HG02943 (cell line): Measurements from ENCODE around the gene LTBR.

Source experiments
- ATAC-seq: cut with Tn5 transposase; IDR thresholded peaks from one replicate; pipeline ENCODE4 v1.9.1; 2021; ENCODE audit warnings: mild to moderate bottlenecking, low read depth, moderate library complexity; ENCODE audit not compliant: unreplicated experiment

The LTBR gene

DNA sequence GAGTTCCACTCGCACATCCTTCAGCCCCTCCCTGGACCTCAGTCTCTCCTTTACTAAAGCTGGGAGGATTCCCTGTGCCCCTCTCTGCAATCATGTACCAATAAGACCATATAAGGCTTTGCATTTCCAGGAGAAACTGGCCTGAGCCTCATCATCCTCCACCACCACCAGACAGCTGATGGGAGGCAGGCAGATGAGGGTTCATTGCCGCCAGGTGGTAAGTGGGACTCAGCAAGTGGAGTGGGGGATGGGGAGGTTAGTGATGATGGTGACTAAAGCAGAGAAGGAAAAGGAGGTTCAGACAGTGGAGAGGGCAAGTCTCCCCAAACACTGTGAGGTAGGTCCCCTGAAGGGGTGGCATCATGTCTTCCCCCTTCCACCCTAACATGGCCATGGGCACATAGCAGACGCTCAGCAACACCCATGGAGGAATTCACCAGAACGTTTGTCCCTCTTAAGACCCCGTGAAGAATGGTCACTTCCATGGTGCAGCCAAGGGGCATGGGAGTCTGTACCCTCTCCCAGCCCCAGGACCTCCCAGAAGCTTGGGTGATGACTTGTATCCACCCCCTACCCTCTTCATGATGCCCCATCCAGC is 37.6 kb upstream of the LTBR start:
- no peak for ATAC-seq

- ATAC-seq = no peak
These were observed 37.0 kb upstream of the LTBR start for GRCh38 chr12:6346942-6347341.

DNA sequence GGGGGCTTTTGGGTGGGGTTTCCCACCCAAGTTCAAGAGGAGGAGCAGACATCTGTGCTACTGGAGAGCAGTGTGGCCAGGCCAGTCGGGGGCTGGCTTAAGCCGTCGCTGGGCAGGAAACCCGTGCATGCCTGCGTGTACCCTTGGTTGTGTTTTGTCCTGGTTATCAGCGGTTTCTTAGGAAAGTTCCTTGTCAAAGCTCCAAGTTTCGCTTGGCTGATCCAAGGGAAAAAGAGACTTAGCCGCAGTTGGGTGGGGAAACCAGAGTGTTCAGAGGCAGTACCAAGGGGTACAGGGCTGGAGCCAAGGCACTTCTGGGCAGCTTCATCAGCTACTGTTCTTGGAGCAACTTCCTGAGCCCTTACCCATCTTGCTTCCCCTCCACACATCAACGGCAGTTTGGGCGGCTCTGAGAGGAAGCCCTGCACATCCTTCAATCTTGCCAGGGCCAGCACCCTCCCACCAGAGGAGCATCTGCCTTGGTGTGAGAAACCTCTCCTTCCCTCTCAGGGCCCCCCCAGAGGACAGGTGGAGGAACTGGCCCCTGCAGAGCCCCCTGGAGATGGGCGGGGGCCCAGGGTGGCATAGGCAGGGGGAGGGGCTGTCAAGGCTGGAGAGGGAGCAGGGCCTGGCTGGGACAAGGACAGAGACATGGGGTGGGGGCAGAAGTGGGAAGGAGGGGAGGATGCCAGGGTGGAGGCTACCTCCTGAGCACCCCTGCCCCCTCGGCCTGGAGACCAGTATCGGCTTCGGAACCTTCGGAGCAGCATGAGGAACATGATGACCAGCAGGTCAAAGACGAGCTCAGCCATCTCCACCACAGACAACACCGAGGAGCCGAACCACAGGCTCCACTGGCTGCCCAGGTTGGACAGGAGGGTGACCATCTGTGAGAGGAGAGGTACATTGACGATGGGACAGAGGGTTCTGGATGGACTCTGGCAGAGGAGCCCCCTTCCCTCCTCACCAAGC is 36.3 kb upstream of the LTBR start:
- ATAC-seq = no peak

DNA sequence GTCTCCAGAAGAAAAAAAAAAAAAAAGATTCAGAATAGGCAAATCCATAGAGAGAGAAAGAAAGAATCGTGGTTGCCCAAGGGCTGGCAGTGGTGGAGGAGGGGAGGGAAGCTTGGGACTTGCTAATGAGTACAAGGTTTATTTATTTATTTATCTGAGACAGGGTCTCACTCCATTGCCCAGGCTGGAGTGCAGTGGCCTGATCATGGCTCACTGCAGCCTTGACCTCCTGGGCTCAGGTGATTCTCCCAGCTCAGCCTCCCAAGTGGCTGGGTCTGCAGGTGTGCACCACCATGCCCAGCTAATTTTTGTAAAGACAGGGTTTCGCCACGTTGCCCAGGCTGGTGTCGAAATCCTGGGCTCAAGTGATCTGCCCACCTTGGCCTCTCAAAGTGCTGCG is 32.3 kb upstream of the LTBR start:
- no peak for ATAC-seq

- no peak for ATAC-seq
These were observed 31.5 kb upstream of the LTBR start for GRCh38 chr12:6352193-6353173.

DNA sequence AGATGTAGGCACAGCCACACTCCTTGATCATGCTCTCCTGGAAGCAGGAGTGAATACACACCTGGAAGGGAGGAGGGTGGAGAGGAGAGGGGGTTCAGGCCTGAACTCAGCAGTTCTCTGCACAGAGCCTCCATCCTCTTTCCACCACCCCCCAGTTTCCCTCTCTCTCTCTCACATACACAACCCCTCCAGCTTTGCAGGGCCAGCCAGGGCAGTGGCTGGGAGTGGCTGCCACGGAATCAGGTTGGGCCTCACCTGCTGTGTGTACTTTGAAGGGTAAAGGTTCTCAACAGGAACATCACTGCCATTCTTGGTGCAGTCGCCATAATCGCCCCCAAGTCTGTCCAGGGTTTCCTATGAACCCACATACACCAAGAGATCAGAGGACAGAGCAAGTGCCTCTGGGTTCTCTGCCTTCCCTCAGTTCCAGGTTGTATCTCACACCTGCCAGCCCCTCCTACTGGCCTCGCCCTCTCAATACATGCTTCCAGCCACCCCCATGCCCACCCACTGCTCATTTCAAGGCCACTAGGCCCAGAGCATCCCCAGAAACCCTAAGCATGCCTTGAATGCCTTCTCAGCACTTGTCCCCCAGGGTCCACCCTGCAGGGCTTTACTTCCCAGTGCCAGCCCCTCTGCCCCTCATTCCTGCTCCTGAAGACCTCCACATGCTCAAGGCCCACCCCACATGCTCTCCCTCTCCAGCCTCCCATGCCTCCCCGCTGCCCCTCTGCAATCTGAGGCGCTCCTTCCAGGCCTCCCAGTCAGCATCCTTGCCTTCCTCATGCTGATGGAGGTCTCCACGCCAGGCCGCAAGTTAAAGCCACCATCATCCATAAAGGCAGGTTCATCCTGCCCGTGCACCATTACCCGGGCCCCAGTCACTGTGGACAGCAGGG is 29.2 kb upstream of the LTBR start:
- ATAC-seq = no peak

- ATAC-seq = no peak
These were observed 28.2 kb upstream of the LTBR start for GRCh38 chr12:6355491-6356373.

DNA sequence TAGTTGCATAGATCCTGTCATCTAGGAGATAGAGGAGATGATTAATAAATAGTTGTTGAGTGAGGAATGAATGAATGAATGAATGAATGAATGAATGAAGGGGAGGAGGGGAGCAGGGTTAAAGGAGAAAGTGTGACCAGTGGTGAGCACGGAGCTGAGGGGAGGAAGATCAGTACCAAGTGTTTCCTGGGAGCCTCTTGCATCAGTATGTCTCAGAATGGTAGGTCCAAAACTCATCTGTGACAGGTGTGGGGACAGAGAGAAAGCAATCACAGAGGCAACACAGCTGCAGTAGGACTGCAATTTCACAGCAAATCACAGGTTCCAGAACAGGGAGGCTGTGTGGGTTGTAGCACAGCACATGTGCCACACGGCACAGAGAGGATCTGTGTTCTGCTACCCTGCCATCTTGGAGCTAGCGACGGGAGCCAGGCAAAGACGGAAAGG is 27.6 kb upstream of the LTBR start:
- no peak for ATAC-seq

- ATAC-seq = no peak
These were observed 25.1 kb upstream of the LTBR start for GRCh38 chr12:6358881-6359280.

- ATAC-seq = no peak
These were observed 23.8 kb upstream of the LTBR start for GRCh38 chr12:6360080-6360571.

DNA sequence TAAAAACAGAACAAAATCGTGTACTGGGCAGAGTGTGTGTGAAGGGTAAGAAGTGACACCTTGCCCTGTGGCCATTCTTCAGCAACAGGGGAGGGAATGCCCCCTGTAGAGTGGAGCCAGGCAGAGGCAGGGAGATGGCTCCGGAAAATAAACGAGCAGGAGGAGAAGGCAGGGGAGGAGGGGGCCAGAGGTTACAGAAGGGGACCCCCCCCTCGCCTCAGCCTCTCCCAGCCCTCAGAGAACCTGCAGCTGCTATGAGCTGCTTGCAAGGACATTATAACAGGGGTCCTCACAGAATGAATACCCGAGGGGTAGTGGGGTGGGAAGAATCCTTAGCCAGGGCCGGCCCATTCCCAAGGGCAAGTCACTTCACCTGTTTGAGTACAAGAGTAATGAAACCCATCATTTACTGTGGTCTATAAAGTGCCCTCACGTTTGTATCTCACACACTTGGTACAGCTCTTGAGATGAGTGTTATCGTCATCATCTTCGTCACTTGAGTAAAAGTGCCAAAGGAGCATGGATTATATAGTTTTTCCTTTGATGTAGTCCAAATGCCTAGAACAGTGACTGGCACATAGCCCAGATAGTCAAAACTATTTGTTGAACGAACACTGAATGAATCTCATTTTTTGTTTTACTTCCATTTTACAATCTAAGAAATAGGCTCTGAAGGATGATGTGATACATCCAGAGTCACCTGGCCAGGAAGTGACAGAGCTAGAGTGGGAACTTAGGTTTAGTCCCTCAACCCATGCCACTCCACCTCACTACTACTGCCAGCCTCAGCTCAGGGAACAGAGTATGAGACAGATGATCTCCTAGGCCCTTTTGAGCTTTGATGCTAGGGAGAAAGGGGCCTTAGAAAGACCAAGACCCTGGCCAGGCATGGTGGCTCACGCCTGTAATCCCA is 23.1 kb upstream of the LTBR start:
- ATAC-seq = no peak

DNA sequence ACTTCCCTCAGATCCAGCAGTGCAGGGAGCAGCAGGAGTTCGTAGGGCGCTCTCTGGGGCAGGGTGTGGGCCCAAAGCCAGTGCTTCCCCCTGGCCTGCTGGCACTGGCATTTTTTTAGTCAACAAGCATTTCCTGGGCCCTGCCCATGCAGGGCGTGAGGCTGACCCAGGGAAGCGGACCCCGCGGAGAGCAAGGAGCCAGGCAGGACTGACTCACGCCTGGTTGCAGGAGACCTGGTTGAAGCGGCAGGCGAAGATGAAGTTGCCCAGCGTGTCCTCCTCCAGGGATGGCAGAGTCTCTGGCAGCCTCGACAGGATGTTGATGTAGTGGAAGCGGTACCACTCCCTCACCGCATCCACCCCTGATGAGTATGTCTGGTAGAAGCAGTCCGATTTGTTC is 22.1 kb upstream of the LTBR start:
- no peak for ATAC-seq

GRCh38 chr12:6362403-6362802 is 21.6 kb upstream of the LTBR start:
- no peak for ATAC-seq

DNA sequence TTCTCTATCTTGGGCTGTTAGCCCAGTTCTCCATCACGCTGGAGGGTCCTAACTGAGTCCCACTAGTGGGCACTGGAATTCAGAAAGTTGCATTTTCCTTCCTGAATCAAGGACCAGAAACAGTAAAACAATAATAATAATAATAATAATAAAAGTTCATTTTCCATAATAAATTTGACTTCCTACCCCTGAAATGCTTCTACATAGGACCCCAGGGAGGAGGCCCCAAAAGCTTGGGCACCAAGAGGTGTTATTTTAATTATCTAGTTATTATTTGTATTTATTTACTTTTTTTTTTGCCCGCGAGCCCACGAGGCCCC is 21.0 kb upstream of the LTBR start:
- ATAC-seq = no peak

DNA sequence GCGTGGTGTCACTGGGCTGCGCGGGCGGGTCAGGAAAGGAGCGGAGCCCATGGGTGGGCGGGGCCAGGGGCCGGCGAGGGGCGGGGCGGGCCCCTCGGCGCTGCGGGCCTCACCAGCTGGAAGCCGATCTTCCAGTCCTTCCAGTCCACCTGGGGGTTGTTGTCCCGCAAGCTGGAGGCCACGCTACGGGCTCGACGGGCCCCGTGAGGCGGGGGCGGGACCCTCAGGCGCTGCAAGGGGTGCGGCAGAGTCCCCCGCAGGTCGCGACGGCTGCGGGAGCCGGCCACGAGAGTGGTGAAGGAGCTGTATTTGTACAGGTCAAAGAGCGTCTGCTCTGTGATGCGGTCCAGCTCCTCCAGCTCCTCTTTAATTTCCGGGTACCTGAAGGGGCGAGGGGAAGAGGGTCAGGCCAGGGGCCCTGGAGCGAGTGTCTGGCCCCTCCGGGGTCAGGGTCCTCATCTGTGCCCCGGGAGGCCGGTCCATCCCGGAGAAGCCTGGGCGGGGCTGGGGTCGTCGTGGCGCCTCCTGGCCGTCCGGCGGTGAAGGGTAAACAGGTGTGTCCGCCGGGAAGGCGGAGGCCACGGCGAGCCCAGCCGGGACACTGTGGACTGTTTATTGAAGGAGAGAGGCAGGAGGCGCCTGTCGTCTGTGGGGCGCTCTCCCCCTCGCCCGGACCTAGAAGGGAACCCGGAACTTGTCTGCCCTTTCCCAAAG is 20.5 kb upstream of the LTBR start:
- ATAC-seq = no peak

DNA sequence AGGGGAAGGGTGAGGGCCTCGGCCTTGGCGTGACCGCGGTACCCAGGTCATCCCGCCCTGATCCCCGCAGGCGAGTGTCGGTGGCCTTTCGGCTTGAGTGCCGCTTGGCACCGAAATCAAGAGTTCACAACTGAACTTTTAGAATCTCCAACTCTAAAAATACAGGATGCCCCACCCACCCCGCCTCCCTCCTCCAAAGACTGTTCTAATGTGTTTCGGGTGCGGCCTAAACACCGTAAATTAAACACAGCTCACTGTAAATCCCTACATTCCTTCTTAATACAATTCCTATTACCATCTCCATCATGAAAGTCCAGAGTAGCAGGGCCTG is 20.0 kb upstream of the LTBR start:
- ATAC-seq = no peak
